CD4-positive, alpha-beta T cell (primary cell): ENCODE results near the gene CLCF1. TPM values are rescaled to one million over a fixed set of nuclear protein-coding genes. Genes with fewer than 3 reads are reported as not detected.

Experiments used
- ATAC-seq: fragments of 200-7000 bp; cut with Tn5 transposase; one replicate; pipeline ENCODE4 v1.10.0; 2022; ENCODE audit warnings: mild to moderate bottlenecking; ENCODE audit not compliant: poor library complexity
- CTCF ChIA-PET: fragments of 350-600 bp; sonication (Branson Sonifier 250); formaldehyde crosslinking; loops from one replicate; lab custom pipeline; 2021; ENCODE audit warnings: antibody characterized with exemption, inconsistent platforms; lab: Charles Lee
- POLR2A ChIA-PET: fragments of 350-600 bp; sonication (Branson Sonifier 250); formaldehyde crosslinking; loops from one replicate; lab custom pipeline; 2021; ENCODE audit warnings: antibody characterized with exemption, inconsistent platforms; lab: Charles Lee
- DNase-seq, 14 experiments: peaks; one replicate each; pipeline ENCODE4 v3.0.0-alpha.2; 2013 to 2020; ENCODE audit warnings: mixed read lengths in 2 of 14
- H3K27ac ChIP-seq, 2 donors: one replicate each; pipeline versions ENCODE4 v1.5.1 to v1.7.0; 2013; ENCODE audit warnings: low read length in 2 of 2, low read depth in 1 of 2, mild to moderate bottlenecking in 1 of 2
- H3K27me3 ChIP-seq, 2 experiments: 1 replicate in 1 of 2; 2 replicates in 1 of 2; pipeline versions ENCODE4 v1.6.1 to v1.7.0; 2013; ENCODE audit warnings: low read length in 2 of 2, control low read depth in 1 of 2, mild to moderate bottlenecking in 1 of 2, moderate library complexity in 1 of 2; ENCODE audit not compliant: insufficient read depth in 2 of 2, control insufficient read depth in 1 of 2
- H3K36me3 ChIP-seq: one replicate; pipeline ENCODE4 v1.6.1; 2013; ENCODE audit warnings: low read length, control low read depth; ENCODE audit not compliant: insufficient read depth
- H3K4me1 ChIP-seq: one replicate; pipeline ENCODE4 v1.6.1; 2013; ENCODE audit warnings: low read length, control low read depth; ENCODE audit not compliant: insufficient read depth
- H3K4me3 ChIP-seq: one replicate; pipeline ENCODE4 v1.5.1; 2013; ENCODE audit warnings: mild to moderate bottlenecking, low read length, moderate library complexity
- H3K9me3 ChIP-seq, 2 experiments: 1 replicate in 1 of 2; 2 replicates in 1 of 2; pipeline versions ENCODE4 v1.6.1 to v1.7.0; 2013; ENCODE audit warnings: low read length in 2 of 2, mild to moderate bottlenecking in 2 of 2, control low read depth in 1 of 2, moderate library complexity in 1 of 2; ENCODE audit not compliant: control insufficient read depth in 1 of 2, insufficient read depth in 1 of 2
- H3K27ac Mint-ChIP-seq: one replicate; pipeline ENCODE4 v1.8.0; 2020; ENCODE audit warnings: mixed read lengths
- H3K27me3 Mint-ChIP-seq: one replicate; pipeline ENCODE4 v1.8.0; 2021; ENCODE audit warnings: mixed read lengths
- H3K36me3 Mint-ChIP-seq: one replicate; pipeline ENCODE4 v1.8.0; 2021; ENCODE audit warnings: low read depth, mixed read lengths
- H3K4me1 Mint-ChIP-seq: one replicate; pipeline ENCODE4 v1.8.0; 2021; ENCODE audit warnings: low read depth, mixed read lengths
- H3K4me3 Mint-ChIP-seq: one replicate; pipeline ENCODE4 v1.8.0; 2020; ENCODE audit warnings: mild to moderate bottlenecking, mixed read lengths
- H3K9me3 Mint-ChIP-seq: one replicate; pipeline ENCODE4 v1.8.0; 2020; ENCODE audit warnings: mixed read lengths
- intact Hi-C, 2 experiments: fragments of 100-400 bp; cut with DNase I in 1 of 2; cut with micrococcal nuclease in 1 of 2; formaldehyde crosslinking; loops; one replicate each; pipeline versions ENCODE4 v1.15.1 to v1.9.0; 2023 to 2025; cut with DNase I, micrococcal nuclease
- total RNA-seq, 174 experiments: library from RNA in 2 of 174; stranded (reverse) in 2 of 174; gene quantifications; one replicate each; pipeline ENCODE4 v1.2.3 and lab custom pipeline; 2021 to 2026
- TF ChIP-seq, protein P1 (sequence below): fragments of 200-600 bp; IDR thresholded peaks from one replicate; pipeline ENCODE4 v1.8.0; 2022; ENCODE audit warnings: antibody characterized with exemption, mild to moderate bottlenecking

Gene CLCF1
- total RNA-seq, 2 experiments from 2014 or later = 6.0 to 6.9 TPM

DNA sequence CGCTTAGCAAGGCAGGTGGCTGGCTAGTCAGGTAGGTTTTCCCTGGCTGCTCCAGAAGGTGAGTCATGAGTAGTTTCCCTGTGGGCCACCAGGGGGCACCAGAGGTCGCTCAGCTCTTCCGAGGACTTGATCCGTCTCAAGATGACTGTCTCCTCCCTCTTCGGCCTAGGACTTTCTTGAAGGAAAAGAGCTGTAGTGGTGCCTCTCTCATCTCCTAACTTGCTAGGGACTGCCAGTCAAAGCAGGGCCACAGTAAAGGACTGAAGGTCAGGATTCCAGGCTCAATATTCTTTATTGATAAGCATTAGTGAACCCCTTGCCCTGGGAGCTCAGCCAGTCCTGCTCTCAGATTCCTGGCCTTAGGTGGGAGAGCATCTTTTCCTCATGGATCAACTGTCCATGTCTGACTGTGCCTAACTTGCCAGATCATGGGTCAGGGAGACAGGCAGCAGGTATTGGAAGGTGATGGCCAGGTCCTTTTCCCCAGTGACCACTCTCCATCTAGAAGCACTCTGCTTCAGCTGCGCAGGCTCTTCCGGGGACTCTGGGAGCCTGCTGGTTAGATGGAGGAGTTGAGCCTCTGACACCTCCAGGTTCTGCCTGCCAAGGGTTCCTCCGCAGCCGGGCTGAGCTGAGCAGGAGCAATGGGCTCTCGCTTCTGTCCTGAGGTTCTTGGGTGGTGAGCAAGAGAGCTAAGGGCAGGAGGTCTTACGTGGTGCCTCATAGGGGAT lies 22.0 kb downstream of the CLCF1 start:
- ATAC-seq = peak; percentile 12
- Histone ChIP-seq H3K27ac (peak overlapping the region; percentile 71 to 100), H3K4me1 (peaks cover 59% of the 10 kb centered on the region), H3K27me3 (no peaks in the 10 kb centered on the region), H3K9me3 (no peaks in the 10 kb centered on the region), H3K36me3 (peaks cover 5% of the 10 kb centered on the region), H3K4me3 (no peak overlapping the region)
- peaks cover 63% of the 10 kb centered on the region for H3K4me1 Mint-ChIP-seq
- TF ChIP-seq, protein P1, sequence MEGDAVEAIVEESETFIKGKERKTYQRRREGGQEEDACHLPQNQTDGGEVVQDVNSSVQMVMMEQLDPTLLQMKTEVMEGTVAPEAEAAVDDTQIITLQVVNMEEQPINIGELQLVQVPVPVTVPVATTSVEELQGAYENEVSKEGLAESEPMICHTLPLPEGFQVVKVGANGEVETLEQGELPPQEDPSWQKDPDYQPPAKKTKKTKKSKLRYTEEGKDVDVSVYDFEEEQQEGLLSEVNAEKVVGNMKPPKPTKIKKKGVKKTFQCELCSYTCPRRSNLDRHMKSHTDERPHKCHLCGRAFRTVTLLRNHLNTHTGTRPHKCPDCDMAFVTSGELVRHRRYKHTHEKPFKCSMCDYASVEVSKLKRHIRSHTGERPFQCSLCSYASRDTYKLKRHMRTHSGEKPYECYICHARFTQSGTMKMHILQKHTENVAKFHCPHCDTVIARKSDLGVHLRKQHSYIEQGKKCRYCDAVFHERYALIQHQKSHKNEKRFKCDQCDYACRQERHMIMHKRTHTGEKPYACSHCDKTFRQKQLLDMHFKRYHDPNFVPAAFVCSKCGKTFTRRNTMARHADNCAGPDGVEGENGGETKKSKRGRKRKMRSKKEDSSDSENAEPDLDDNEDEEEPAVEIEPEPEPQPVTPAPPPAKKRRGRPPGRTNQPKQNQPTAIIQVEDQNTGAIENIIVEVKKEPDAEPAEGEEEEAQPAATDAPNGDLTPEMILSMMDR = peak; percentile 86
- H3K4me3 Mint-ChIP-seq = peak overlapping the region; percentile 88
- peak overlapping the region; percentile 99 for H3K27ac Mint-ChIP-seq
- H3K36me3 Mint-ChIP-seq = peaks cover 14% of the 10 kb centered on the region
- intact Hi-C loops = loop anchor here (1.0 to 10.0 kb wide), 6 partner anchors 31 to 397 kb away; partner anchors contain the start of genes ACY3 (in 1 of the 2), NDUFV1 (in 1 of the 2) and PC (in 1 of the 2)
- CTCF ChIA-PET = interaction anchor here (0.6 to 10.0 kb wide), 29 partner anchors 9 to 232 kb away, joined by 3 to 241 read pairs (median 6); partner anchors contain the start of genes CLCF1, CORO1B, GRK2 and GSTP1
- H3K27me3 Mint-ChIP-seq = no peaks in the 10 kb centered on the region
- no peaks in the 10 kb centered on the region for H3K9me3 Mint-ChIP-seq
- POLR2A ChIA-PET = interaction anchor here (0.6 to 4.7 kb wide), 24 partner anchors 9 to 278 kb away, joined by 3 to 81 read pairs (median 5); partner anchors contain the start of genes AIP, ANKRD13D, CLCF1 and KDM2A
- DNase-seq = peak; percentile 44 to 92 (median 59)

DNA sequence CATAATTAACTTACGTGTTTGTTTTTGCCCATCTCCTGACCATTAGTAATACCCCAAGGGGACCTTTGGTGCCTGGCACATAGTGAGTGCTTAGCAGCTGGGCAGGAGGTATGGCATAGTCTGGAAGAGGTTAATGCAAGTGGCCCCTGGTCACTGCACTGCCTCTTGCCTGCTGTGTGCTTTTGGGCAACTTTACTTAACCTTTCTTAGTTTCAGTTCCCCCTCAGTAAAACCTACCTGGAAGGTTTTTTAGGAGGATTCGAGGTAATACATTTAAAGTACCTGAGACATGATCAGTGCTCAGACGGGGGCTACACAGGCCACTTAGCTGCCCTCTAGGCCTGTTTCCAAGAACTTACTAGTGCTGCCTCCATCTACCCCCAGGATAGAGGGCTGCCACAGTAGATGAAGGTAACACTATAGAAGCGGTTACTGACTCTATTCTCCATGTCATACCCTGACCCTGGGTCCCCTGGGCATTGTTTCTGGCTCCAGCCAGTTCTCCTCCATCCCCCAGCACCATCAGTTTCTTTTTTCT lies 23.4 kb downstream of the CLCF1 start:
- Histone ChIP-seq H3K9me3 (no peaks in the 10 kb centered on the region), H3K27me3 (no peaks in the 10 kb centered on the region), H3K4me1 (peaks cover 59% of the 10 kb centered on the region), H3K36me3 (peaks cover 5% of the 10 kb centered on the region), H3K27ac (peak overlapping the region in 1 of 2 donors; percentile 5), H3K4me3 (no peak overlapping the region)
- TF ChIP-seq, protein P1 = no peak
- H3K36me3 Mint-ChIP-seq = peaks cover 14% of the 10 kb centered on the region
- ATAC-seq (no peak), DNase-seq (no peak)
- H3K27me3 Mint-ChIP-seq = no peaks in the 10 kb centered on the region
- H3K4me3 Mint-ChIP-seq = no peak overlapping the region
- peak overlapping the region; percentile 52 for H3K27ac Mint-ChIP-seq
- no peaks in the 10 kb centered on the region for H3K9me3 Mint-ChIP-seq
- intact Hi-C loops = loop anchor here (2.0 to 10.0 kb wide), 6 partner anchors 31 to 395 kb away; partner anchors contain the start of genes ACY3 (in 1 of the 2), NDUFV1 (in 1 of the 2) and PC (in 1 of the 2)
- H3K4me1 Mint-ChIP-seq = peaks cover 75% of the 10 kb centered on the region
- ChIA-PET POLR2A (interaction anchor here (4.7 kb wide), 1 partner anchor 31 kb away, joined by 56 read pairs; no protein-coding TSS in a partner anchor), CTCF (interaction anchor here (0.8 to 10.0 kb wide), 4 partner anchors 32 to 94 kb away, joined by 3 to 241 read pairs (median 7); partner anchors contain the start of gene CORO1B)

DNA sequence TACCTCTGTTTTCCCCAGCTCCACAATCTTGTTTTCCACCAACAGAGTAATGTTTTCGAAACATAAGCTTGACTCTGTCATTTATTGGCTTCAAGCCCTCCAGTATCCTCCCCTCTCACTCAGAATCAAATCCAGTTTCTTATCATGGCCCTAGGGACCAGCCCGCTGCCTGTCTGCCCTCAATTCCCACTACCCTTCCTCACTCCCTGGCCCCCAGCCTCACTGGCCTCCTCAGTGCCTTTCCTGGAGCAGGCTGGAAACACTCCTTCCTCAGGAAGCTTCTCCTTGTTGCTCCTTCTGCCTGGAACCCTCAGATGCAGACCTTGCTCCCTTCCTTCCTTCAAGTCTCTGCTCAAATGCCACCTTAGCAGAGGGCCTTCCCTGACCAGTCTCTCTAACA lies 23.9 kb downstream of the CLCF1 start:
- Histone ChIP-seq H3K4me1 (peaks cover 59% of the 10 kb centered on the region), H3K36me3 (peaks cover 5% of the 10 kb centered on the region), H3K9me3 (no peaks in the 10 kb centered on the region), H3K27me3 (no peaks in the 10 kb centered on the region), H3K4me3 (no peak overlapping the region), H3K27ac (peak overlapping the region in 1 of 2 donors; percentile 5)
- POLR2A ChIA-PET = interaction anchor here (1.3 kb wide), 1 partner anchor 52 kb away, joined by 3 read pairs; the partner anchor contains the start of gene PPP1CA
- intact Hi-C loops = loop anchor here in 1 of 2 experiments (2.0 to 5.0 kb wide), 2 partner anchors 31 to 33 kb away; no protein-coding TSS in a partner anchor
- Mint-ChIP-seq H3K27ac (peak overlapping the region; percentile 52), H3K27me3 (no peaks in the 10 kb centered on the region), H3K36me3 (peaks cover 14% of the 10 kb centered on the region), H3K4me3 (no peak overlapping the region), H3K9me3 (no peaks in the 10 kb centered on the region), H3K4me1 (peaks cover 75% of the 10 kb centered on the region)
- CTCF ChIA-PET = interaction anchor here (0.8 to 10.0 kb wide), 2 partner anchors 32 kb away, joined by 4 to 241 read pairs; no protein-coding TSS in a partner anchor
- DNase-seq (no peak), ATAC-seq (no peak)
- TF ChIP-seq, protein P1 = no peak
